AG09309 (cell line): Measurements from ENCODE around the gene P3H2.
"Not testable (repeated sequence)": the region's sequence is repeated elsewhere in the genome, so short reads cannot be mapped to it uniquely, and the experiment has no call there.

Experiments
- DNase-seq: peaks from one replicate; pipeline ENCODE4 v3.0.0-alpha.2; 2010; ENCODE audit warnings: low read depth
- H3K4me3 ChIP-seq: 2 replicates; pipeline ENCODE4 v1.5.1; 2011; ENCODE audit warnings: mild to moderate bottlenecking, low read depth, low read length, moderate library complexity; ENCODE audit not compliant: control insufficient read depth
- CTCF ChIP-seq: IDR thresholded peaks from 2 replicates; pipeline ENCODE4 v1.5.1; 2011; ENCODE audit warnings: mild to moderate bottlenecking, low read depth, low read length, inconsistent platforms; ENCODE audit not compliant: insufficient read depth, control insufficient read depth; ENCODE audit errors: missing control alignments

P3H2 gene

GRCh38 chr3:189962466-189962865 is 158.2 kb downstream of the P3H2 start:
- no peak overlapping the region for H3K4me3 ChIP-seq
- no peak for TF ChIP-seq CTCF
- no peak for DNase-seq

GRCh38 chr3:189961522-189962161 is 159.1 kb downstream of the P3H2 start:
- H3K4me3 ChIP-seq, result no peak overlapping the region
- peak; percentile 84 for TF ChIP-seq CTCF
- DNase-seq, result peak; percentile 40

- H3K4me3 ChIP-seq, DNase-seq: not testable (repeated sequence)
Measured at GRCh38 chr3:189961086-189961485, 159.6 kb downstream of the P3H2 start.

GRCh38 chr3:189954733-189955665 is 165.7 kb downstream of the P3H2 start:
- no peak for DNase-seq
- H3K4me3 ChIP-seq, result no peak overlapping the region
- no peak for TF ChIP-seq CTCF

GRCh38 chr3:189953551-189953950 is 167.1 kb downstream of the P3H2 start:
- TF ChIP-seq CTCF, result no peak
- no peak overlapping the region for H3K4me3 ChIP-seq
- DNase-seq, result no peak

- DNase-seq, result no peak
- no peak for TF ChIP-seq CTCF
- H3K4me3 ChIP-seq, result no peak overlapping the region
Measured at GRCh38 chr3:189952272-189952671, 168.4 kb downstream of the P3H2 start.

GRCh38 chr3:189950258-189950657 is 170.4 kb downstream of the P3H2 start:
- DNase-seq, result no peak
- no peak overlapping the region for H3K4me3 ChIP-seq
- no peak for TF ChIP-seq CTCF
